Mesenchymal stem cell (in vitro differentiated cells and primary cell): Measurements from ENCODE around the gene KCNK15.

Experiments
- DNase-seq: peaks from one replicate; pipeline ENCODE4 v3.0.0-alpha.2; 2013
- H2AFZ ChIP-seq: one replicate; pipeline ENCODE4 v1.6.1; 2013; ENCODE audit warnings: low read depth, mild to moderate bottlenecking, control low read depth, inconsistent platforms, low read length, moderate library complexity
- H2AK5ac ChIP-seq: 2 replicates; pipeline ENCODE4 v1.6.1; 2013; ENCODE audit warnings: low read length, moderate library complexity, mild to moderate bottlenecking, inconsistent platforms; ENCODE audit not compliant: severe bottlenecking
- H2BK120ac ChIP-seq: one replicate; pipeline ENCODE4 v1.6.1; 2013; ENCODE audit warnings: low read depth, mild to moderate bottlenecking, inconsistent platforms, low read length, moderate library complexity
- H2BK12ac ChIP-seq, 2 experiments: one replicate each; pipeline ENCODE4 v1.6.1; 2013; ENCODE audit warnings: inconsistent platforms in 2 of 2, low read length in 2 of 2, mild to moderate bottlenecking in 2 of 2, moderate library complexity in 2 of 2, control low read depth in 1 of 2
- H2BK15ac ChIP-seq: one replicate; pipeline ENCODE4 v1.6.1; 2013; ENCODE audit warnings: mild to moderate bottlenecking, low read depth, inconsistent platforms; ENCODE audit not compliant: poor library complexity, severe bottlenecking
- H2BK5ac ChIP-seq: 2 replicates; pipeline ENCODE4 v1.6.1; 2013; ENCODE audit warnings: low read depth, mild to moderate bottlenecking, low read length, control low read depth, inconsistent platforms; ENCODE audit not compliant: poor library complexity, severe bottlenecking
- H3K14ac ChIP-seq, 2 experiments: one replicate each; pipeline ENCODE4 v1.6.1; 2013; ENCODE audit warnings: inconsistent platforms in 2 of 2, low read length in 2 of 2, control low read depth in 1 of 2, mild to moderate bottlenecking in 1 of 2, moderate library complexity in 1 of 2
- H3K18ac ChIP-seq, 2 experiments: one replicate each; pipeline ENCODE4 v1.6.1; 2013; ENCODE audit warnings: inconsistent platforms in 2 of 2, low read length in 2 of 2, control low read depth in 1 of 2, low read depth in 1 of 2, mild to moderate bottlenecking in 1 of 2
- H3K23ac ChIP-seq, 2 experiments: one replicate each; pipeline ENCODE4 v1.6.1; 2013; ENCODE audit warnings: inconsistent platforms in 2 of 2, low read length in 2 of 2, mild to moderate bottlenecking in 2 of 2, moderate library complexity in 2 of 2, control low read depth in 1 of 2
- H3K27ac ChIP-seq: 2 replicates; pipeline ENCODE4 v1.5.1; 2013; ENCODE audit warnings: mild to moderate bottlenecking, moderate library complexity, low read length, control low read depth, inconsistent platforms; ENCODE audit not compliant: poor library complexity, severe bottlenecking
- H3K27me3 ChIP-seq, 2 experiments: 2 replicates each; pipeline versions ENCODE4 v1.6.1 to v1.7.0; 2013; ENCODE audit warnings: low read length in 2 of 2, mild to moderate bottlenecking in 2 of 2, moderate library complexity in 2 of 2, control low read depth in 1 of 2, inconsistent platforms in 1 of 2; ENCODE audit not compliant: control insufficient read depth in 1 of 2, insufficient read depth in 1 of 2
- H3K36me3 ChIP-seq, 2 experiments: 2 replicates each; pipeline versions ENCODE4 v1.6.1 to v1.7.0; 2013; ENCODE audit warnings: low read length in 2 of 2, control low read depth in 1 of 2, inconsistent platforms in 1 of 2, low read depth in 1 of 2, mild to moderate bottlenecking in 1 of 2; ENCODE audit not compliant: insufficient read depth in 2 of 2, control insufficient read depth in 1 of 2
- H3K4ac ChIP-seq, 2 experiments: one replicate each; pipeline ENCODE4 v1.6.1; 2013; ENCODE audit warnings: inconsistent platforms in 2 of 2, low read length in 2 of 2, mild to moderate bottlenecking in 2 of 2, moderate library complexity in 2 of 2, control low read depth in 1 of 2, low read depth in 1 of 2
- H3K4me1 ChIP-seq: 2 replicates; pipeline ENCODE4 v1.6.1; 2013; ENCODE audit warnings: low read depth, low read length, control low read depth; ENCODE audit not compliant: control insufficient read depth, insufficient read depth
- H3K4me2 ChIP-seq: 2 replicates; pipeline ENCODE4 v1.6.1; 2013; ENCODE audit warnings: low read length, mild to moderate bottlenecking, inconsistent platforms; ENCODE audit not compliant: poor library complexity, severe bottlenecking
- H3K4me3 ChIP-seq, 2 experiments: 2 replicates each; pipeline versions ENCODE4 v1.5.1 to v1.7.0; 2013; ENCODE audit warnings: low read length in 2 of 2, mild to moderate bottlenecking in 2 of 2, control low read depth in 1 of 2, low read depth in 1 of 2; ENCODE audit not compliant: insufficient read depth in 1 of 2
- H3K79me1 ChIP-seq: replicated peaks from 2 replicates; pipeline ENCODE4 v1.6.1; 2013; ENCODE audit warnings: mild to moderate bottlenecking, control low read depth, low read length, inconsistent platforms; ENCODE audit not compliant: poor library complexity, severe bottlenecking
- H3K9ac ChIP-seq: 2 replicates; pipeline ENCODE4 v1.7.0; 2013; ENCODE audit warnings: mild to moderate bottlenecking, low read length, moderate library complexity
- H3K9me3 ChIP-seq: 2 replicates; pipeline ENCODE4 v1.7.0; 2013; ENCODE audit warnings: mild to moderate bottlenecking, low read length; ENCODE audit not compliant: control insufficient read depth
- H4K8ac ChIP-seq: one replicate; pipeline ENCODE4 v1.6.1; 2013; ENCODE audit warnings: inconsistent platforms, mild to moderate bottlenecking, low read length, moderate library complexity
- H4K91ac ChIP-seq: one replicate; pipeline ENCODE4 v1.6.1; 2013; ENCODE audit warnings: mild to moderate bottlenecking, low read length, inconsistent platforms
- WGBS: methylation state at CpG from one replicate; pipeline ENCODE4 v1.1.7; 2013; ENCODE audit warnings: mixed read lengths; 5-methylcytosine and 5-hydroxymethylcytosine counted together

The KCNK15 gene

DNA sequence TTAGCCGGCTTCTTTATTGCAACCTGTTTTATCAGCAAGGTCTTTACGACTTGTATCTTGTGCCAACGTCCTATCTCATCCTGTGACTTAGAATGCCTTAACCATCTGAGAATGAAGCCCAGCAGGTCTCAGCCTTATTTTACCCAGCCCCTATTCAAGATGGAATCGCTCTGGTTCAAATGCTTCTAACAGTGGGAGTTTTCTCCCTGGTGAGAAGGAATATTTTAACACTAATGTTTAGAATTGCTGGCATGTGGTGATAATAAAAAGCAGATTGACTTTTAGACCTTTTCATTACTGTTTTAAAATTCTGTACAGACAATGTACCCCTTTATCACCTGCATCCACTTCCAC lies 9.9 kb upstream of the KCNK15 start:
- H3K27me3 ChIP-seq, result peaks cover 0 to 8% of the 10 kb centered on the region in 2 experiments
- H2BK5ac ChIP-seq, result no peak overlapping the region
- H3K79me1 ChIP-seq, result no peaks in the 10 kb centered on the region
- H3K27ac ChIP-seq, result no peak overlapping the region
- no peak overlapping the region for H2BK15ac ChIP-seq
- no peak overlapping the region for H2AK5ac ChIP-seq
- H2BK12ac ChIP-seq, result no peak overlapping the region
- DNase-seq, result no peak
- H3K4ac ChIP-seq, result no peak overlapping the region
- no peak overlapping the region for H4K8ac ChIP-seq
- H3K9ac ChIP-seq, result peak overlapping the region; percentile 28
- no peak overlapping the region for H2BK120ac ChIP-seq
- peak overlapping the region in 1 of 2 experiments; percentile 36 for H3K4me3 ChIP-seq
- H3K9me3 ChIP-seq, result no peaks in the 10 kb centered on the region
- no peak overlapping the region for H3K4me2 ChIP-seq
- peaks cover 9% of the 10 kb centered on the region for H3K4me1 ChIP-seq
- no peak overlapping the region for H3K14ac ChIP-seq
- H2AFZ ChIP-seq, result peak overlapping the region; percentile 10
- H3K23ac ChIP-seq, result no peak overlapping the region
- 96% methylated on average over 4 of the region's 4 CpGs for WGBS
- no peak overlapping the region for H4K91ac ChIP-seq
- H3K18ac ChIP-seq, result no peak overlapping the region
- H3K36me3 ChIP-seq, result peaks cover 0 to 3% of the 10 kb centered on the region in 2 experiments

DNA sequence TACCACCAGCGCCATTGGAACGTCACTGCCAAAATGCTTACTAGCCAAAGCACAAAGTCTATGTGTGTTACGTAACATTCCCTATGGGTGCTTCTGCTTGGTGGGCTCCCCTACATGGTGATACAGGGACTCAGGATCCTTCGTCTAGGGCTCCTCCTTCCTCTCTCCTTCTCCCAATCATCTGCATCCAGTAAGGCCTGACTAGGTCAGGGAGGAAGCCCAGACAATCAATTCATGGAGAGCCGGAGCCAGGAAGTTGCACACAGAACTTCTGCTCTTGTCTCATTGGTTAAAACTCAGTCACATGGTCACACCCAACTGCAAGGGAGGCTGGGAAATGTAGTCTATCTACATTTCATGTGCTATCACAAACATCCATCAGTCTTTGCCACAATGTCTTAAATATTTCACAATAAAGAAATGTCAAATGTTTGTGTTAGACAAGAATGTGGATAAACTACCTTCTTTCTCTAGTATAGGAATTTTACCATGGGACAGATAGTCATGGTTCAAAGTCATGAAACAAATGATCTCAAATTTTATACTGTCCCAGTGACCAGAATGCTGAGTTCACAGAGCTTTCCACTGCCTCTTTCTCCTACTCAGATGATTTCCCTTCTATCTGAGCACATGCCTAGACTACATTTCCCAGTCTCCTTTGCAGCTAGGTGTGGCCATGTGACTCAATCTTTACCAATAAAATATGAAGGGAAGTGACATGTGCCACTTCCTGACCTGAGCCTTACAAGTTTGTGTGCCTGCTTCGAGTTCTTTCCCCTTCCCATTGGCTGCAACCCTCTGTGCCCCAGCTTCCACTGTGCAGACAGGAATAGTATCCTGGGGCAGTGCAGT lies 9.3 kb upstream of the KCNK15 start:
- Histone ChIP-seq H3K4me3 (peak overlapping the region in 1 of 2 experiments; percentile 36), H2BK12ac (no peak overlapping the region), H4K8ac (peak overlapping the region; percentile 81), H3K4me1 (peaks cover 9% of the 10 kb centered on the region), H2BK15ac (no peak overlapping the region), H3K14ac (no peak overlapping the region), H3K27me3 (peaks cover 0 to 13% of the 10 kb centered on the region in 2 experiments), H2AK5ac (no peak overlapping the region), H3K79me1 (no peaks in the 10 kb centered on the region), H2AFZ (peak overlapping the region; percentile 10), H3K36me3 (peaks cover 0 to 2% of the 10 kb centered on the region in 2 experiments), H3K9me3 (no peaks in the 10 kb centered on the region), H3K4ac (no peak overlapping the region), H3K9ac (peak overlapping the region; percentile 28), H2BK120ac (no peak overlapping the region), H3K27ac (no peak overlapping the region), H2BK5ac (no peak overlapping the region), H4K91ac (no peak overlapping the region), H3K23ac (no peak overlapping the region), H3K18ac (peak overlapping the region in 1 of 2 experiments; percentile 56), H3K4me2 (no peak overlapping the region)
- peak; percentile 82 for DNase-seq
- 57% methylated on average over 6 of the region's 6 CpGs for WGBS

GRCh38 chr20:44737116-44737515 lies 8.5 kb upstream of the KCNK15 start:
- Histone ChIP-seq H2BK5ac (no peak overlapping the region), H3K27ac (no peak overlapping the region), H2BK15ac (no peak overlapping the region), H3K23ac (no peak overlapping the region), H3K4me2 (no peak overlapping the region), H2AK5ac (no peak overlapping the region), H3K9me3 (no peaks in the 10 kb centered on the region), H3K27me3 (peaks cover 0 to 21% of the 10 kb centered on the region in 2 experiments), H2BK12ac (no peak overlapping the region), H3K4me3 (no peak overlapping the region), H3K18ac (no peak overlapping the region), H3K4me1 (peaks cover 7% of the 10 kb centered on the region), H3K14ac (no peak overlapping the region), H3K4ac (no peak overlapping the region), H3K36me3 (no peaks in the 10 kb centered on the region), H4K91ac (no peak overlapping the region), H4K8ac (no peak overlapping the region), H2BK120ac (no peak overlapping the region), H3K9ac (no peak overlapping the region), H3K79me1 (no peaks in the 10 kb centered on the region), H2AFZ (no peak overlapping the region)
- DNase-seq, result no peak
- WGBS, result 94% methylated on average over 4 of the region's 4 CpGs

- Histone ChIP-seq H3K23ac (no peak overlapping the region), H2AK5ac (no peak overlapping the region), H3K36me3 (no peaks in the 10 kb centered on the region), H3K9me3 (no peaks in the 10 kb centered on the region), H3K4ac (no peak overlapping the region), H3K27me3 (peaks cover 0 to 38% of the 10 kb centered on the region in 2 experiments), H3K27ac (no peak overlapping the region), H4K8ac (no peak overlapping the region), H2BK15ac (no peak overlapping the region), H2BK120ac (no peak overlapping the region), H3K4me3 (no peak overlapping the region), H3K18ac (no peak overlapping the region), H3K79me1 (no peaks in the 10 kb centered on the region), H3K4me1 (peaks cover 5% of the 10 kb centered on the region), H3K14ac (no peak overlapping the region), H3K9ac (no peak overlapping the region), H2BK12ac (no peak overlapping the region), H2BK5ac (no peak overlapping the region), H3K4me2 (no peak overlapping the region), H2AFZ (no peak overlapping the region), H4K91ac (no peak overlapping the region)
- peak; percentile 65 for DNase-seq
- 90% methylated on average over 7 of the region's 7 CpGs for WGBS
Observed at GRCh38 chr20:44738813-44739477, 6.7 kb upstream of the KCNK15 start.
